ENCODE results near the gene CYB5A.

CYB5A gene

DNA sequence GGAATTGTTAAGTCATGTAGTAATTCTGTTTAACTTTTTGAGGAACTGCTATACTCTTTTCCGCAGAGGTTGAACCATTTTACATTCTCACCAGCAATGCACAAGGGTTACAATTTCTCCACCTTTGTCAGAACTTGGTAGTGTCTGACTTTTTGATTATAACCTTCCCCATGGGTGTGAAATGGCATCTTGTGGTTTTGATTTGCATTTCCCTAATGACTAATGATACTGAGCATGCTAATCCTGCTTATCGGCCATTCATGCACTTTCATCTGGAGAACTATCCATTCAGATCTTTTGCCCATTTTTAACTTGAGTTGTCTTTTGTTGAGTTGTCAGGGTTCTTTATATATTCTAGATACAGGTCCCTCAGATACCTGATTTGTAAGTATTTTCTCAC lies 47.2 kb downstream of the CYB5A start:
- no peak for DNase-seq (ENCODE audit: low read depth)

DNA sequence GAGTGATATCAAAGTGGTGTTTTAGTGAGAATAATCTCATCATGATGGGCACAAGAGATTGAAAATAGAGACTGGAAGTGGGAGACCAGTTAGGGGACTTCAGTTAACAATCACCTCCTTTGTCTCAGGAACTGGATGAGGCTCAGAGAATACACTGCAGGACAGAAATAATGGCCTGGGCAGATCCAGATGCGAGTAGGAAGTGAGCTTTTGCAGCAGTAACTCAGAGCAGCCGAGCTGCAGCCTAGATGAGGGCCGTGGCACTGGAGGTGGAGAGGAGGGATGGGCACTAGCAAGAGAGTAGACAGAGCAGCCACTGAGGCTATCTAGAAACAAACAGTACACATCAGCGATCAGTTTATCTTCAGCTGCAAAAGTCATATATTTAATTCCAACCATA lies 48.6 kb downstream of the CYB5A start:
- DNase-seq (ENCODE audit: low read depth), result no peak

DNA sequence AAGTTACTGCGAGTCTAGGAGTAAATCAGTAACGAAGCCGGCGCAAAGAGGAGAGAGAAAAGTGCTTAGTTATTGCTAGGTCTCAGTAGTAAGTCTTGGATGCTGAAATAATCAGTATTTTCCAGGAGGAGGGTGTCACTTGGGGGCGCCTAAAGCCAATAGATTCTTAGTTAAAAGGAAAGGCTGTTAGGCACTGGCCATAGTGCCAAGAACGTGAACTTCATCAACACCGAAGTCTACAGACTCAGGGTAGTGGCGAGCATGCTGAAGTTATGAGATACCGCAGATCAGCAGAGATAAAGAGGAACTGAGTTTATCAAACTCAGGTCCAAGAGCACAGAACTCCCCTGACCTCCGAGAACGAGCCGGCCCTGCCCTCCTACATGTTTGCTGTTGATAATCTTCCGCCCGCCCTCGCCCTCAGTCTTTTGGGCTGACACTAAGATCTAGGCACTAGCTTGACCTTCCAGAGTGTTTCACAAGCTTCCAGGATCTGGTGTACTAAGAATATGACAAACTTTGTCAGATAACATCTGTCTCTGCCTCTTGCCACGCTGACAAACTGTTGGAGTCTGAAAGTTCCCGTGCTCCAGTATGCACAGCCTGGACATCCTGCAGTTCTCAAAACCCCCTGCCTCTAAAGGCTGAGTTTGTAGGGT lies 49.2 kb downstream of the CYB5A start:
- DNase-seq (ENCODE audit: low read depth), result no peak

DNA sequence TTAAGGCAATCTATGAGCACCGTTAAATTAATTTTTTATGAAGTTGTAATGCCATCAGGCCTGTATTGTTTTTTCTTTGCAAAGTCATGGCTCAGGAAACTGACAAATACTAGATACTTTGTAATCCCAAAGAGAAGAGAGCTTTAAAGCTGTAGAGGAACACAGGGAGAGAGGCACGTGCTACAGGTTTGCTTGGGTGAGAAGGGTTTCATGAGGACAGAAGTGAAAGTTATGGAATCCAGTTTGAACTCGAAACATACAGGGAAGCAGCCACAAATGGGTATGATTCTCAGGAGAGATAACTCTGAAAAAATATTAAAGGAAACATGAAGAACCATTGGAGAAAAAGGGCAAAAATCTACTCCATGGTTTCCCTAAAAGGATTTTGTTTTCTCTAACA lies 49.8 kb downstream of the CYB5A start:
- DNase-seq (ENCODE audit: low read depth), result no peak

- no peak for DNase-seq (ENCODE audit: low read depth)
These were observed 50.3 kb downstream of the CYB5A start for GRCh38 chr18:74241426-74241825.

DNA sequence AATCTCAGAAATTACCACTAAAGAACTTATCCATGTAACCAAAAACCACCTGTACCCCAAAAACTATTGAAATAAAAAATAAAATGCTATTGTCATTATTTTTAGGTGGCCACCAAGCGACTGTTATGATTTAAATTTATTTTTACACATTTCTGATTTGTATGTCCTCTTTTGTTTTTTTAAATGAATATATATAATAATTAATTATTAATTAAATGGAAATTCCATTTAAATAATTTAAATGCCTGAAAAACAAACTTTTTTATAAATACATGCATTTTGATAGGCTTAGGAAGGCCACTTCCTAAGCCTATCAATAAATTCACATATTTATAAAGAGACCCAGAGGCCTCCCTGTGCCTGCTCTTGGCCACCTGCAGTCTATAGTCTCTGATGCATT lies 52.2 kb downstream of the CYB5A start:
- no peak for DNase-seq (ENCODE audit: low read depth)

DNA sequence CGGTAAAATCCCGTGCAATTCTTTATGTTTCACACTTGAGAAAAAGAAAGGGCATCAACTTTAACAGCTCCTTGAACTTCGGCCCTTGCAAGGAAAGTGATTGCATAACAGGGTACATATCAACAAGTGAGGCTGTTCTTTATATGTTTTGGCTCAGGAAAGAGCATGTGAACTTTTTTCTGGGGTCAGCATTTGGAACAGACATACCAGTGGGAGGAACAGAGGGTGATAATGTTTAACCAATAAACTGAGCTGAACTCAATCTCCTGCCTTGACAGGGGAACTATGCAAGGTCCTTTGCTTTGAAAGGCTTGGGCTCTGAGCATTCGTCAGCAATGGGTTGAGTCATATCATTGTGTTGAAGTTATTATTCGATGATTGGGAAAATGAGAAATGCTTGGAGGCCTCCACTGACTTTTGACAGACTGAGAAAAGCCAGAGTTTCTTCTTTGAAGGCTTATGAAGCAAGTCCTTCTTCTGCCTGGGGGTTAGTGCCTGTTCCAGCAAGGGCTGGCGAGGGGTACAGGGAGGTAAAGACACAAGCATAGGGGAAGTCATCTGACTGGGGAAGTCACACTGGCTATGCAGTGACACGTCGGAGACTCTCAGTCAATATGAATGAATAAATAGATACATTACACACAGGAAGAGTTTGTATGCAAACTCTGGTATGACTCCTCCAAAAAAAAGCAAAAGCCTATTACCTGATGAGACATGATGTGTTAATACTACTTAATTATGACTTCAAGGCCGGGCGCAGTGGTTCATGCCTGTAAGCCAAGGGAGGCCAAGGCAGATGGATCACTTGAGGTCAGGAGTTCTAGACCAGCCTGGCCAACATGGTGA lies 57.2 kb downstream of the CYB5A start:
- DNase-seq (ENCODE audit: low read depth), result no peak

- DNase-seq (ENCODE audit: low read depth), result no peak
These were observed 57.8 kb downstream of the CYB5A start for GRCh38 chr18:74233933-74234325.

DNA sequence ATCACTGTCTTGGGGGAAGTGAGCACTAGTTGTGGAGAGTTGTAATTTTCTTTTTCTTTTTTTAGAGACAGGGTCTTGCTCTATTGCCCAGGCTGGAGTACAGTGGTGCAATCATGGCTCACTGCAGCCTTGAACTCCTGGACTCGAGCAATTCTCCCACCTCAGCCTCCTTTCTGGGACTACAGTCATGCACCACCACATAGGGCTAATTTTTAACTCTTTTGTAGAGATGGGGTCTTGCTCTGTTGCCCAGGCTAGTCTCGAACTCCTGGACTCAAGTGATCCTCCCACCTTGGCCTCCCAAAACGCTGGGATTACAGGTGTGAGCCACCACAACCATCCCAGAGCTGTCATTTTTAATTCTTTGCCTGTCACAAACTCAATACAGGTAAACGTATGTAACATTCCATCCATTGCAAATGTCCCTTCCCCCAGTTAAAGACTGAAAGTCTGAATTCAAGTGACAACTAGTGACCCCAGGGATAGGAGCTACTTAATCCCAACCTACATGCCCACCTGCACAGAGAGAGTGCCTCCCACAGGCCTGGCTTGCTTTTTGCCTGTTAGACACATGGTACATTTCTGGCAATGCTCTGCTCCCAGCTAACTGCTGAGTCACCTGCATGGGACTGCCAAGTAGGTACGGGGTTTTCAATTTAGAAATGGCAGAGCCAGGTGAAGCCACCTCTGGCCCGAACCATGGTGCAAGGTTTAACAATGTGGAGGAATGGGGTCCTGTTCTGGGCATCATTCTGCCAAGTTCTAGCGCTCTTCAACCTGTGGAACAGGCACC lies 60.6 kb downstream of the CYB5A start:
- DNase-seq (ENCODE audit: low read depth), result no peak

- DNase-seq (ENCODE audit: low read depth), result no peak
These were observed 61.9 kb downstream of the CYB5A start for GRCh38 chr18:74229891-74230290.

DNA sequence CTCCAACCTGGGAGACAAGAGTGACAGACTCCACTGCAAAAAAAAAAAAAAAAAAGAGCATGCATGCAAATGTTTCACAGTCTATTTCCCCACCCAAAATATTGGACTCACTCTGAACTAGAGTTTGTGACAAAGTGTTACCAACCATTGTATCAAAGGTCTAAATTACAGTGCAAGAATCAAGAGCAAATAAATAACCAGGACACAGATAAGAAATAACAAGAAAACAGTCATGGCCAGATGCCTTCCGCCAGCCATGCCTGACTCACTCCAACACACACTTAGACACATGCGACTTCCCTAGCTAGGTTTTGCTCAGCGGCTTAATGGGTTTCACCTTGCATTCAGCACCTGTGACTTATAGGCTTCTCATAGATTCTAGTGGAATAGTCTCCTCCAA lies 62.8 kb downstream of the CYB5A start:
- DNase-seq (ENCODE audit: low read depth), result no peak

DNA sequence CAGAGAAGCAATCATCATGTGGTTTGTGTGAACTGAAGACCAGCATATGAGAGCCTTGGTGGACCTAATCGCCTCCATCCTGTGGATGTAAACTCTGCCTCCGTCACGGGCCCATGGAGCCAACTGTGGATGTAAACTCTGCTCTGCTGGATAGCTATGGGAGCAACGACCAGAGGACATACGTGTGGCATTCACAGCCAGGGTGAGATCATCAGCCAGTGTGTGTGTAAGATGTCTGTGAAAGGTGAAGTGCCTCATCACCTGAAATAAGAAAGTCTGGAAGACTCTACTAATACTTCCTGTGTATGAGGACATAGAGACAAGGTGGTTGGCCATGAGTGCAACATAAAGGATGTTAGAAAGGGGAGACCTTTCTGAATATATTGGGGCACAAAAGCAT lies 63.5 kb downstream of the CYB5A start:
- no peak for DNase-seq (ENCODE audit: low read depth)

DNA sequence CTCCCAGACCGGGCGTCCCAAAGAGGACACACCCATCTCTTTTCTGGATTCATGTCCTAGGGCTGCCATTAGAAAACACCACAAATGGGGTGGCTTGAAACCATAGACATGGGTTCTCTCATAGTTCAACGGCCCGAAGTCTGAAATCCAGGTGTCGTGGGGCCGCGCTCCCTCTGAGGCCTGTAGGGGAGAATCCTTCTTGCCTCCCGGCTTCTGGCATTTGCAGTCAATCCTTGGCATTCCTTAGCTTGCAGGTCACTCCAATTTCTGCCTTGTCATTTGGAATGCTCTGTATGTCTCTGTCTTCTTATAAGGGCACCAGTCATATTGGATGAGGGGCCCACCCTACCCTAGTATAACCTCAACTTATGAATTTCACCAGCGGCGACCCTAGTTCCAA lies 65.1 kb downstream of the CYB5A start:
- DNase-seq (ENCODE audit: low read depth), result no peak

DNA sequence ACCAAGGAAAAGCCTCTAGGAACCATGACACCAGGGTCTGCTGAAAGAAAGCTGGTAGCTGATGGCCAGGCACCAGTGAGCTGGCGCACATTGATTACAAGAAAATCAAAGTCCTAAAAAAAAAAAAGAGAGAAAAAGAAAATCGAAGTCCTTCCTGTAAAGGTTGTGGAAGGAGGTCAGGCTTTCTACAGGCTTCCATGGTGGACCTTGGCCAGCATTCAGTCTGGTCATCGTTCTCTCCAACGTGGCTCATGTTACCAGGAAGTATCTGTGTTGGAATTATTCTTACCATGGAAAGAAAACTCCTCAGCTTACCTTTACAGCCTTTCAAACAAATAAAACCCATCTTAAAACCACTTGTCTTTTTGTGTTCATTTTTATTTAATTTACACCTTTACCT lies 65.6 kb downstream of the CYB5A start:
- DNase-seq (ENCODE audit: low read depth), result no peak

DNA sequence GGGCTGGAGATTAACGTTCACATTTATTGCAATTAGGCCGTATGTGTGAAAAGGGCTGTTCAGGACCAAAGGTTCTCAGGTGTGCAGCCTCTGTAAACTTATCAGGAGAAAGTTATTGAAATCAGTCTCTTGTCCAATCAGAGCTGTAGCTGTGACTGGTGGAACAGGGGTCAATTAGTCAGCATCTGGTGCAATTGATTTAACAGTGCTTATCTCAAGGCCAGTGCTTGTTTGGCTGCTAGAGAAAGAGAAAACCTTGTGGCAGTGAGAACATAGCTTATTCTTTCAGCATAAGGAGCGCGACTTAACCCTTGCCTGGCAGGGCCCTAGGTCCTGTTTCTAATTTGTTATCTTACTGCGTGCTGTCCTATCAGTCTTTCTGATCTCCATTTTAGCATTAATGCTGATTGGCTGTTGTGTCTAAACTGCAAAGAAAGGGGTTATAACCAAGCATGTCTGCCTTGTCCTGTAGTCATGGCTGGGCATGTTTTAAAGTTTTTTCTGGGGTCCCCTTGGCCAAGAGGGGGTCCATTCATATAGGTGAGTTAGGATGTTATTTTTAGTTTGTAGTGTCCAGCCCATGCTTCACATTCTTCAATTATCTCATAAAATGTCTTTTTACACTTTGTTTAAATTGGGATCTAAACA lies 66.4 kb downstream of the CYB5A start:
- DNase-seq (ENCODE audit: low read depth), result no peak

DNA sequence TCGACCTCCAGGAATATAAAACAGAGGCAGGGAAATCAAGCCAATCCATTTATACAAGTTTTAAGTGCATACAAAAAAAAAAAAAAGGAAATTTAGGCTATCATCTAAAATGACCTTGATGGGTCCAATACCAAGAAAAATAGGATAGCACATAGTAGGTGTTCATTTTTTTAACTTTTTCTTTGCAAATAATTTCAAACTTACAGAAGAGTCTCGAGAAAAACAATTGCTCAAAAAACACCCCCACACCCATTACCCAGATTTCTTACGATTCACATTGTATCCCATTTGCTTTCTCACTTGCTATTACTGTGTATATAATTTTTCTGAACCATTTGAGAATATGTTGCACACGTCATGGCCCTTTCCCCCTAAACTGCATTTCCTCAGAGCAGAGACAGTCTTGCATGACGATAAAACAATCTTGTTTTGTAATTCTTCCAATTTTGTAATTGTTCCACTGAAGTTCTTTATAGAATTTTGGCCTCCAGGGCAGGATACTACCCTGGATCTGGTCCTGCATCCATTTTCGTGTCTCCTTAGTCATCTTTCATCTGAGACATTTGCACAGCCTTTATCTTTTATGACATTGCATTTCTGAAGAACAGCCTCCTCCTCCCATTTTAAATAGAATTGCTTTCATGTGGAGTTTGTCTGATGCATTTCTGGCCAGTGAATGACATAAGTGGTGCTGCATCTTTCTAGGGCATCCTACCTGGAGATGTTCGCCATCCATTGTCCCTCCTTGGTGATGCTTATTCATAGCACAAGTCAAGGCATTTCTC lies 68.9 kb downstream of the CYB5A start:
- DNase-seq (ENCODE audit: low read depth), result no peak

DNA sequence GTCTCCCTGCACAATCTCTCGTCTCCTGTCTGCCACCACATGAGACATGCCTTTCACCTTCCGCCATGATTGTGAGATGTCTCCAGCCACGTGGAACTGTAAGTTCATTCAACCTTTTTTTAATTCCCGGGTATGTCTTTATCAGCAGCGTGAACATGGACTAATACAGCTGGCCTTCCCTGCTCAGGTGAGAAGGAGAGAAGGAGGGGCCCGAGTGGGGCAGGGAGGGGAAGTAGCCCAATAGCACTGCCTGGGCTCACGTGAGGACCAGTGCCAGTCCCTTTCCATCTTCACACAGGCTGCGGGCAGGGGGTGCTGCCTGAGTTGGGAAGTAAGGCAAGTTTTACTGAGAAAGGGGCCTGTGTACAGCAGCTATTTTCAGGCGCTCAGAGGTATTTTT lies 70.7 kb downstream of the CYB5A start:
- no peak for DNase-seq (ENCODE audit: low read depth)

- DNase-seq (ENCODE audit: low read depth), result no peak
These were observed 72.7 kb downstream of the CYB5A start for GRCh38 chr18:74219056-74219455.

DNA sequence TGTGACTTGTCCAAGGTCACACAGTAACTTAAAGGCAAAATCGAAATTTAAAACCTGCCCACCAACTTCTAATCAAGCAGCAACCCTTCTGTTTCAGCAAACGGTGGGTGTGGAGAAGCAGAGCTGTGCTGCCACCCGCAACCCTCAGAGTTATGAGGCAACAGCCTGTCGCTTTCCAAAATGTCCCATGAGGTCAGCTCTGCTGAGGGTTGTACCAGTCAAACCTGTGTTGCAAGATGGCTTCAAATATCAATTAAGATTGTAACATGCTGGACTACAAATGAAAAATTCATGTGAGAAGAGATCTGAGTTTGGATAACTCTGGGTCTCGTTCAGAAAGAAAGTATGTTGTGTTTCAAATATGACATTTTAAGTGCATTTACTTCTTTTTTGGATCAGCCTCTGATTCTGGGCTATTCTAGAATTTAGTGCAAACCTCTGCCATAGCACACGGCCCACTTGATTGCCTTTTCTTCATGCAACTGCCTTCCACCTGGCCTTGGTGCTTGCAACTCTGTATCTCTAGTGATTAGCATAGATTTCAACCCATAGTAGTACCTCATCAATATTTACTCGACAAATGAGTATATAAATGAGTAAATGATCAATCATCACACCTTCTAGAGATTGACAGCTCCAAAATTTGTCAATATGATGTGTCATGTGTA lies 74.2 kb downstream of the CYB5A start:
- DNase-seq (ENCODE audit: low read depth), result no peak

GRCh38 chr18:74216661-74217110 lies 75.1 kb downstream of the CYB5A start:
- DNase-seq (ENCODE audit: low read depth), result no peak

DNA sequence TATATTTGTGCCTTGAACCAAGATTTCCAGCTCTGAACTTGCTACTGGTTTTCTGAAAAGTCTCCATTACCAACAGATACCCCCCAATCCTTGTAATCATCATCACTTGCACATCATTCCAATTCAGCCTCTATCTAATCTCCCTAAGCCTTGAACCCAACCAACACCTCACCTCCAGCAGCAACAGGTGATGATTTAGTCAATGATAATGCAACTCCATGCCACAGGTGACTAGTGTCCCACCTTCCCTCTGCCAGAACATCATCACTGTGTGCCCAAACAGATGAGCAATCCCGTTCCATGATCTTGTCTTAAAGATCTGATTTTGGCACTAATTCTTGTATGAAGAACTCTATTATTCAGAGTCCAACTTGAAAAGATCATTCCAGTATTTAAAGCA lies 75.9 kb downstream of the CYB5A start:
- DNase-seq (ENCODE audit: low read depth), result no peak
